Esophagus muscularis mucosa (tissue), 2 donors: ENCODE measurements around the gene TMEM35B.

ENCODE experiments used
- POLR2A ChIP-seq: fragments of 450-650 bp; IDR thresholded peaks from one replicate; pipeline ENCODE4 v1.6.1; 2017; ENCODE audit warnings: antibody characterized with exemption, moderate library complexity, mild to moderate bottlenecking, low read depth
- POLR2AphosphoS5 ChIP-seq, 2 donors: sonication (generic); formaldehyde crosslinking; IDR thresholded peaks; one replicate each; pipeline ENCODE4 v1.6.1; 2017; ENCODE audit warnings: antibody characterized with exemption in 2 of 2

GRCh38 chr1:34975771-34976170, 9.4 kb downstream of the TMEM35B start:
- TF ChIP-seq POLR2A (no peak), POLR2AphosphoS5 (IDR thresholded peaks at IDR 0.05) (no peak)
